SK-N-MC (cell line): ENCODE results near the gene UBE2U.

Source experiments
- EZH2 ChIP-seq: fragments of 200-600 bp; sonication (generic); IDR thresholded peaks from one replicate; pipeline ENCODE4 v1.6.1; 2017; ENCODE audit warnings: antibody characterized with exemption
- FOXP2 ChIP-seq: optimal IDR thresholded peaks from 2 replicates; pipeline ENCODE3; 2011; ENCODE audit warnings: mild to moderate bottlenecking, moderate library complexity; ENCODE audit not compliant: insufficient read depth; ENCODE audit errors: extremely low read length, control extremely low read depth
- POLR2AphosphoS5 ChIP-seq: IDR thresholded peaks from 2 replicates; pipeline ENCODE4 v1.6.1; 2012; ENCODE audit warnings: mild to moderate bottlenecking, low read depth, low read length, borderline replicate concordance

- TF ChIP-seq EZH2: no peak
- no peak for TF ChIP-seq POLR2AphosphoS5
- no peak for TF ChIP-seq FOXP2
Measured at GRCh38 chr1:64163431-64163830, 40.0 kb upstream of the UBE2U start.
